HG02642 (cell line): ENCODE results near the gene ALDH1L1.

ENCODE experiments used
- ATAC-seq: cut with Tn5 transposase; IDR thresholded peaks from one replicate; pipeline ENCODE4 v1.9.1; 2021; ENCODE audit warnings: mild to moderate bottlenecking; ENCODE audit not compliant: unreplicated experiment, poor library complexity

The ALDH1L1 gene

GRCh38 chr3:126135406-126136076 is 44.8 kb downstream of the ALDH1L1 start:
- ATAC-seq: no peak

DNA sequence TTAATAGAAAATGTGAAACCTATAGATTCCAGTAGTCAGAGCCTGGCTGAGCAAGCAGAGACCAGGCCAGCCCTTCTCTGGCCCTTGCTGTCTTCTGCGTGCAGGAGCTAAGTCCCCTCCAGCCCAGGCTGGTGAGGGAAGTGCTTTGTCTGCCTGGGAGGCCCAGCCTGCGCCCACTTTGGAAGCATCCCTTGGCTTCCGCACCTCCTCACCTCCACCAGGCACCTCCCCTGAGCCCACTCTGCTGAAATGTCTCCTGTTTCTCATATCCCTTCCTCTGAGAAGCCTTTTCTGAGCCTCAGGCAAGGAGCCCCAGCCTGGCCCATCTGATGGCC is 45.3 kb downstream of the ALDH1L1 start:
- ATAC-seq: no peak

GRCh38 chr3:126134219-126134975 is 46.0 kb downstream of the ALDH1L1 start:
- no peak for ATAC-seq

- ATAC-seq: no peak
Observed at GRCh38 chr3:126133606-126134005, 46.8 kb downstream of the ALDH1L1 start.

DNA sequence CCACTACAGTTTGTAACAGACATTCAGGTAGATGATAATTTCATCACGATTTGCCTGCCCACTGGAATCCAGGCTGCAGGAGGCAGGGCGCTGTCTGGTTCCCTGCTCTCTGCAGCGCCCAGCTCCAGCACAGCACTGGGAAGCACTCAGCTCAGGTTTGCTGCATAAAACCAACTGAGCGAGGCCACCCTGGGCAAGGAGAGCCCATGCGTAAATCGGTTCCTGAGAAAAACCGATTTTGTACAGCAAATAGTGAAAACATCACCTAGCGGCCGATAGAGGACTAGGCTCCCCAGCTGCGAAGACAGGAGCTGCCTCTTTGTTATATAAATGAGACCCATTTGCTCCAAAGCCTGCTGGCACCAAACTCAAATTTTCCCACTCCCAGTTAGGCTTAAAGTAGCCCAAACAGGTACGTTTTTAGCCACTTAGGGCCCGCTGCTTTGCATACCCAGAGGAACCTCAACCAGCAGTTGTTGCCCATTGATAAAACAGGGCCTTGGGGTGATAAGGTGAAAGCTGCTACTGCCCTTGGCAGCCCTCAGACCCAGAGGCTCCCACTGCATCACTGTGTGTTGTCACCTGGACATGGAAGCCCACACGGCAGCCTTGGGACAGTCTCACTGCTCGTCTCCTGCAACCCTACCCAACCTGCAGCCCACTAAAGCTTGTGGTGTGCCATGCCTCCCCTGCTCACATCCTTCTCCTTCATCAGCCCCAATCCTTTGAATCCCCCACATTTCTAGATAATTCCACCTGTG is 47.5 kb downstream of the ALDH1L1 start:
- no peak for ATAC-seq

DNA sequence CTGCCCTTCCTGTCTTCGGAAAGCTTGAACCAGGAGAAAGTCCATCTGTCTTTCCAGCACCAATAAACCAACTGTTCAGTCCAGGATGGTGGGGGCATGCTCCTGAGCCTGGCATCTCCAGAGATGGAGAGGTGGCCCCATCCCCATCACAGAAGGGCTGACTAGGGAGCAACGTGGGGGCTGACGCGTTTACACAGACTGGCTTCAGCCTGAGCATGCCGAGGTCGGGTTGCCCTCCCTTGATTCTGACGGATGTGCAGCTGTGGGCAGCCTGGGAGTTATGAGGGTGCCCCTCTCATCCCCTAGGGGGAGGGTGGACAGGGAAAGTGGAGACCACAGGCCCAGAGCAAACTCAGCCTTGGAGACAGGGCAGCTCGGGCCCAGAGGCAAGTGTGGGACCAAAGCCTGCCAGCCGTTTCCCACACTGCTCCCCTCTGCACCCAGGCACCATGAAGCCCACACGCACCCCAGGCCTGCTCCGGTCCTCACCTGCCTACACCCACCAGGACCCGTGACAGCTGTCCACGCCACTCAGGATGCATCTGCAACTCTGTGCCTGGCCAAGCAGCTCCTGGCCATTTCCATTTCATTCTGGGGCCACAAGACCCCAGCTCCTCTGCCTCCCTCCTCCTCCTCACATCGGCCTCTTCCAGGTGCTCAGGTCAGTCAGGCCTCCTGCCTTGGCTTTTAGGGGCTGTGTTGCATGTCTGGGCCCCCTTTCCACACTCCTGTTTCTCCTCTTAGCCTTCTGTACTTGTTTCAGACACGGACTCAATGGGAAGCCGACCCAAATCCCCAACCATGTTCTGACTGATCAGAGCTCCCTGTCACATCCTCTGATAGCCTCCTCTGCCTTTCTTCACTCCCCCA is 48.3 kb downstream of the ALDH1L1 start:
- ATAC-seq: no peak

- ATAC-seq: no peak
Observed at GRCh38 chr3:126130981-126131745, 49.2 kb downstream of the ALDH1L1 start.

GRCh38 chr3:126130081-126130855 is 50.1 kb downstream of the ALDH1L1 start:
- ATAC-seq: no peak

GRCh38 chr3:126129398-126129891 is 50.9 kb downstream of the ALDH1L1 start:
- no peak for ATAC-seq

GRCh38 chr3:126128504-126129397 is 51.6 kb downstream of the ALDH1L1 start:
- no peak for ATAC-seq

GRCh38 chr3:126127904-126128303 is 52.5 kb downstream of the ALDH1L1 start:
- ATAC-seq: no peak

DNA sequence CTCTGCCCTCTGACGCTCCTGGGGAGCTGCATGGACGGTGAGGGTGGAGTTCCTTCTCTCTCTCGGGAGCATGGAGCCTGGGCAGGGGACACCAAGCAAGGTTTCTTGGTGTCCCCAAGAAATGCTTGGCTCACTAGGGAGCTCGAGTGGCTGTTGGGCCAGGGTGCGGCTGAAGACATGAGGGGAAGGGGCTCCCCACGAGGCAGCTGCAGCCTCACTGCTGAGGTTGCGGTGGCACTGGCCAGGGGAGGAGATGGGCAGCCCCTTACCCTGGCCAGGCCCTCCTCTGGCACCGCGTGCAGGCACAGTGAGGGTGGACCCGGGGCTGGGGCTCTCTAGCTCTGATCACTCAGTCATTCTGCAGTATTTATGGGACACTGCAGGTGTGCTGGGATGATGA is 52.9 kb downstream of the ALDH1L1 start:
- no peak for ATAC-seq

DNA sequence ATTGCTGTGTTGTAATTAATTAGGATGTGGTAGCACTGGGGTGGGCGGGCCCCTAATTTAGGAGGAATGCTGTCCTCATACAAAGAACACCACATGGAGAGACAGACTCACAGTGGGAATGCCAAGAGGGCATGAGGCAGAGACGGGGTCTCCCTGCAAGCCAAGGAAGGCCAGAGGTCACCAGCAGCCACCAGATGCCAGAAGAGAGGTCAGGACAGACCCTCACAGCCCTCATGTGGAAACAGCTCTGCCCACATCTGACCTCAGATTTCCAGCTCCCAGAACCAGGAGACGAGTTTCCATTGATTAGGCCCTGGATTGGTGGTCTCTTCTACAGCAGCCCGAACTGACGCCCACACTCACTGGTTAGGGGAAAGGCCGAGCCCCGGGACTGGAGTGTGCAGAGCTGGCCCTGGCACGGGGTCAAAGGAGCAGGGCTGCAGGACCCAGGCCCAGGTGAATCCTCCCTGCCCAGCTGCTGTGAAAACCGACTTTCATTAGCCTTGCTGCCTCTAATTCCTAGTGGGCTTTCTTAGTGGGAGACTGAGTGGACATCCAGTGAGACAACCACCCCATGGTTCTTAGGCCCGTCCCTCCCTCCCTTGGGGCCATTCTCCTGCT is 53.5 kb downstream of the ALDH1L1 start:
- no peak for ATAC-seq

- no peak for ATAC-seq
Observed at GRCh38 chr3:126126286-126126685, 54.1 kb downstream of the ALDH1L1 start.

- no peak for ATAC-seq
Observed at GRCh38 chr3:126125781-126126251, 54.6 kb downstream of the ALDH1L1 start.

DNA sequence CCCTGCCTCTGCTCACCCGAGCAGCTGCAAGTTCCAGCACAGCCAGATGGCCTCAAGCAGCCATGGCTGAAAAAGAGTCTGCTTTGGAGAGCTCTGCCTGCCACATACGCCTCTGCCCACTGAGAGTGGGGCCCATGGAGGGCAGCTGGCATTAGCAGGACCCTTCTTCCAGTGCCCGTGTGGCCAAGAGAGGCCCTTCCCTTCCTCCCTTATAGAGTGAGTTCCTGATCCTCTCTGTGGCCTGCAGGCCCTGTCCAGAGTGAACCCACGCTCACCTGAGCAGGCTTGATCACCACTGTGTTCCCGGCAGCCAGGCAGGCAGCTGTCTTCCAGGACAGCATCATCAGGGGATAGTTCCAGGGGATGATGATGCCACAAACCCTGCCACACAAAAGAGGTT is 55.0 kb downstream of the ALDH1L1 start:
- no peak for ATAC-seq

DNA sequence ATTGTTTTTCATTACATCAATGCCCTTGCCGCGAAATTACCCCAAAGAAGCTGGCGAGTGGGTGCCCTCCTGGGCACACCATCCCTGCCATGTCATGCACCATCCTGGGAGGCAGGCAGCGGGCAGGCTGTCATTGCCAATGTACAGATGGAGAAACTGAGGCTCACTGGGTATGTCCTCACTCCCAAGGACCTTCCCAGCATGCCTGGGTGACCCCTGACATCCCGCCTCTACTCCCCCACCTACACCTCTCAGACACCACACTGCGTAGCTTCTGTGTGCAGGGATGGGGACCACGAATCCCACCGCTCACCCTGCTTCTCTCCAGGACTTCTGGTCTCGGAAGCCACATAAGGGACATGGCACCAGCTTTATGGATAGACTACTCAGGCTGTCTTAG is 55.5 kb downstream of the ALDH1L1 start:
- no peak for ATAC-seq
